H1 (cell line): Measurements from ENCODE around the gene IFIT1. TPM values are rescaled to one million over a fixed set of nuclear protein-coding genes. Genes with fewer than 3 reads are reported as not detected.

Experiments
- CTCF ChIA-PET: fragments of 300-600 bp; sonication (Branson Sonifier 250); formaldehyde crosslinking; loops from one replicate; lab custom pipeline; 2021; ENCODE audit not compliant: partially characterized antibody; lab: Charles Lee
- POLR2A ChIA-PET: fragments of 300-600 bp; sonication (Branson Sonifier 250); formaldehyde crosslinking; loops from one replicate; lab custom pipeline; 2021; ENCODE audit warnings: inconsistent platforms; ENCODE audit not compliant: partially characterized antibody; lab: Charles Lee
- DNase-seq, 2 experiments: peaks; one replicate each; pipeline versions ENCODE4 v3.0.0 to v3.0.0-alpha.2; 2010 to 2022; ENCODE audit warnings: low spot score in 2 of 2, low read depth in 1 of 2, mixed read lengths in 1 of 2
- FAIRE-seq: peaks from 2 replicates; lab custom pipeline; 2011; peaks lifted over from hg19 to GRCh38; lab: Jason Lieb, UNC
- H2AFZ ChIP-seq: 2 replicates; pipeline ENCODE4 v1.8.1; 2012; ENCODE audit warnings: low read length, inconsistent platforms
- H2AK5ac ChIP-seq: 2 replicates; pipeline ENCODE4 v1.6.1; 2013; ENCODE audit warnings: low read depth, low read length
- H2BK120ac ChIP-seq: replicated peaks from 2 replicates; pipeline ENCODE3; 2013; ENCODE audit warnings: low read depth, low read length, inconsistent platforms
- H2BK12ac ChIP-seq: 2 replicates; pipeline ENCODE4 v1.6.1; 2013; ENCODE audit warnings: low read depth, low read length
- H2BK15ac ChIP-seq: 2 replicates; pipeline ENCODE4 v1.6.1; 2013; ENCODE audit warnings: low read length
- H2BK20ac ChIP-seq: 2 replicates; pipeline ENCODE4 v1.6.1; 2013; ENCODE audit warnings: low read length
- H2BK5ac ChIP-seq: 2 replicates; pipeline ENCODE4 v1.6.1; 2013; ENCODE audit warnings: low read depth, low read length
- H3K14ac ChIP-seq: 2 replicates; pipeline ENCODE4 v1.6.1; 2013; ENCODE audit warnings: inconsistent platforms; ENCODE audit not compliant: insufficient read length
- H3K18ac ChIP-seq: 2 replicates; pipeline ENCODE4 v1.6.1; 2013; ENCODE audit warnings: low read length; ENCODE audit errors: extremely low read depth
- H3K23ac ChIP-seq: 2 replicates; pipeline ENCODE4 v1.6.1; 2013; ENCODE audit warnings: inconsistent platforms; ENCODE audit not compliant: insufficient read length
- H3K23me2 ChIP-seq: 2 replicates; pipeline ENCODE4 v1.6.1; 2013; ENCODE audit warnings: low read depth, low read length
- H3K27ac ChIP-seq: 2 replicates; pipeline ENCODE4 v1.6.1; 2011; ENCODE audit warnings: low read depth, low read length, inconsistent platforms
- H3K27me3 ChIP-seq, 4 experiments: replicated peaks in 1 of 4; 1 replicate in 1 of 4; 2 replicates in 3 of 4; pipeline versions ENCODE4 v1.6.1 to v1.8.1; 2011 to 2013; ENCODE audit warnings: low read length in 3 of 4, mild to moderate bottlenecking in 3 of 4, inconsistent platforms in 2 of 4, mixed read lengths in 2 of 4, moderate library complexity in 1 of 4; ENCODE audit not compliant: control insufficient read depth in 3 of 4, insufficient read depth in 3 of 4; ENCODE audit errors: extremely low read depth in 1 of 4
- H3K36me3 ChIP-seq, 4 experiments: 2 replicates each; pipeline versions ENCODE4 v1.6.1 to v1.8.1; 2011 to 2013; ENCODE audit warnings: mild to moderate bottlenecking in 4 of 4, low read length in 3 of 4, moderate library complexity in 2 of 4, control low read depth in 1 of 4, inconsistent platforms in 1 of 4; ENCODE audit not compliant: insufficient read depth in 4 of 4, control insufficient read depth in 2 of 4
- H3K4ac ChIP-seq: replicated peaks from 2 replicates; pipeline ENCODE3; 2013; ENCODE audit warnings: low read length, low read depth, mixed read lengths, inconsistent platforms; ENCODE audit not compliant: insufficient read length
- H3K4me1 ChIP-seq, 4 experiments: replicated peaks in 1 of 4; 1 replicate in 1 of 4; 2 replicates in 3 of 4; pipeline versions ENCODE4 v1.6.1 to v1.8.1; 2011 to 2013; ENCODE audit warnings: low read length in 3 of 4, inconsistent platforms in 2 of 4, mixed read lengths in 1 of 4; ENCODE audit not compliant: insufficient read depth in 4 of 4, control insufficient read depth in 3 of 4
- H3K4me2 ChIP-seq, 2 experiments: 2 replicates each; pipeline versions ENCODE4 v1.6.1 to v1.8.1; 2011 to 2013; ENCODE audit warnings: low read depth in 2 of 2, low read length in 2 of 2, control low read depth in 1 of 2, inconsistent platforms in 1 of 2, mild to moderate bottlenecking in 1 of 2; ENCODE audit not compliant: insufficient read depth in 1 of 2
- H3K4me3 ChIP-seq, 4 experiments: fragments of 200-600, 300-600 bp in 1 of 4; sonication (generic), shearing (Covaris generic), sonication (Bioruptor Twin) in 1 of 4; 2 replicates each; pipeline versions ENCODE4 v1.5.1 to v1.8.1; 2011 to 2016; ENCODE audit warnings: low read length in 4 of 4, low read depth in 3 of 4, control low read depth in 2 of 4, inconsistent platforms in 2 of 4, mild to moderate bottlenecking in 2 of 4, mixed read lengths in 1 of 4, moderate library complexity in 1 of 4; ENCODE audit not compliant: insufficient read depth in 2 of 4; ENCODE audit errors: extremely low read depth in 1 of 4
- H3K56ac ChIP-seq: replicated peaks from 2 replicates; pipeline ENCODE3; 2013; ENCODE audit warnings: low read depth, mild to moderate bottlenecking, mixed read lengths, low read length, inconsistent platforms; ENCODE audit not compliant: insufficient read length
- H3K79me1 ChIP-seq: 2 replicates; pipeline ENCODE4 v1.6.1; 2013; ENCODE audit warnings: low read depth, low read length, control low read depth
- H3K79me2 ChIP-seq, 2 experiments: 2 replicates each; pipeline versions ENCODE4 v1.6.1 to v1.8.1; 2012 to 2013; ENCODE audit warnings: low read length in 2 of 2, mild to moderate bottlenecking in 2 of 2, inconsistent platforms in 1 of 2; ENCODE audit not compliant: insufficient read depth in 2 of 2, control insufficient read depth in 1 of 2
- H3K9ac ChIP-seq, 4 experiments: replicated peaks in 1 of 4; 1 replicate in 1 of 4; 2 replicates in 3 of 4; pipeline versions ENCODE4 v1.6.1 to v1.8.1; 2011 to 2013; ENCODE audit warnings: low read depth in 3 of 4, low read length in 3 of 4, control low read depth in 2 of 4, mild to moderate bottlenecking in 2 of 4, moderate library complexity in 2 of 4, inconsistent platforms in 1 of 4; ENCODE audit errors: extremely low read depth in 1 of 4
- H3K9me3 ChIP-seq, 2 experiments: 2 replicates each; pipeline versions ENCODE4 v1.6.1 to v1.8.1; 2012 to 2013; ENCODE audit warnings: mild to moderate bottlenecking in 2 of 2, moderate library complexity in 2 of 2, control low read depth in 1 of 2, inconsistent platforms in 1 of 2, low read depth in 1 of 2, low read length in 1 of 2, mixed read lengths in 1 of 2; ENCODE audit not compliant: insufficient read depth in 2 of 2
- H4K20me1 ChIP-seq, 2 experiments: replicated peaks in 1 of 2; 2 replicates each; pipeline versions ENCODE3 to v1.8.1; 2011 to 2013; ENCODE audit warnings: inconsistent platforms in 2 of 2, low read length in 2 of 2, mild to moderate bottlenecking in 1 of 2; ENCODE audit not compliant: insufficient read depth in 2 of 2, control insufficient read depth in 1 of 2
- H4K5ac ChIP-seq: 2 replicates; pipeline ENCODE4 v1.6.1; 2013; ENCODE audit warnings: low read length, low read depth, mixed read lengths, inconsistent platforms; ENCODE audit not compliant: insufficient read length
- H4K8ac ChIP-seq: 2 replicates; pipeline ENCODE4 v1.8.0; 2013; ENCODE audit warnings: mild to moderate bottlenecking, moderate library complexity, low read length, inconsistent platforms; ENCODE audit not compliant: insufficient read depth; ENCODE audit errors: extremely low read depth
- H4K91ac ChIP-seq: replicated peaks from 2 replicates; pipeline ENCODE3; 2013; ENCODE audit warnings: low read length, mixed read lengths, inconsistent platforms; ENCODE audit not compliant: insufficient read length
- CHD1 ChIP-seq: IDR thresholded peaks from 2 replicates; pipeline ENCODE4 v1.6.1; 2012; ENCODE audit warnings: low read depth, low read length, improper control_type of control experiment
- PHF8 ChIP-seq: fragments of 200-600 bp; sonication (generic); conservative IDR thresholded peaks from 2 replicates; pipeline ENCODE4 v1.7.1; 2012; ENCODE audit warnings: low read depth, mild to moderate bottlenecking, inconsistent platforms, low read length, moderate library complexity
- SIRT6 ChIP-seq: IDR thresholded peaks from one replicate; pipeline ENCODE4 v1.7.1; 2012; ENCODE audit warnings: low read length, inconsistent platforms
- WGBS, 2 experiments: shearing (Covaris generic) in 1 of 2; methylation state at CpG; one replicate each; pipeline versions ENCODE4 v1.1.6 to v1.1.7; 2013 to 2015; ENCODE audit warnings: low lambda C conversion rate in 2 of 2, mixed read lengths in 2 of 2, inconsistent platforms in 1 of 2, low coverage in 1 of 2, missing lambda C conversion rate in 1 of 2; ENCODE audit not compliant: insufficient replicate concordance in 2 of 2, insufficient coverage in 1 of 2, insufficient read length in 1 of 2; ENCODE audit errors: extremely low coverage in 1 of 2, missing lambda C conversion rate in 1 of 2; 5-methylcytosine and 5-hydroxymethylcytosine counted together
- polyA plus RNA-seq, 7 experiments: library from polyadenylated mRNA; depleted of rRNA in 3 of 7; stranded (reverse) in 5 of 7; unstranded in 2 of 7; fragments of >200 nt in 5 of 7; fragments of 200-250 nt in 2 of 7; gene quantifications; 1 replicate in 5 of 7; 2 replicates in 1 of 7; 4 replicates in 1 of 7; pipeline versions ENCODE4 v1.2.1 to v1.2.3, GENCODE V29; 2011 to 2013; ENCODE audit warnings: missing spikeins in 2 of 7, mixed read lengths in 2 of 7
- total RNA-seq: library from RNA; stranded (reverse); fragmentation: NEBNext Ultra II Directional; extraction: Animal tissue kit (Norgen Biotek cat#: 25700); gene quantifications from 2 replicates; pipeline ENCODE4 v1.2.1, GENCODE V29; 2021

The IFIT1 gene
- total and polyA plus RNA-seq, 2 of the 8 experiments (the other 6 are each of a cell fraction or from before 2014, with no cell fraction given), result 0.94 to 1.5 TPM

- Histone ChIP-seq H4K91ac (no peak overlapping the region), H3K4me2 (no peak overlapping the region), H3K9me3 (no peaks in the 10 kb centered on the region), H3K36me3 (no peaks in the 10 kb centered on the region), H3K4ac (no peak overlapping the region), H2AK5ac (no peak overlapping the region), H2BK15ac (no peak overlapping the region), H2BK12ac (no peak overlapping the region; the same call in 1 of the 2 replicates), H3K56ac (no peak overlapping the region), H3K4me3 (no peak overlapping the region), H4K5ac (no peak overlapping the region), H2AFZ (no peak overlapping the region), H3K14ac (no peak overlapping the region), H3K4me1 (peaks cover 0 to 4% (median 0%) of the 10 kb centered on the region in 4 experiments; a peak in 2 of 7 replicates), H3K23ac (no peak overlapping the region), H2BK5ac (no peak overlapping the region), H3K27me3 (no peaks in the 10 kb centered on the region), H3K23me2 (no peaks in the 10 kb centered on the region; the same call in 1 of the 2 replicates), H3K9ac (no peak overlapping the region), H2BK120ac (no peak overlapping the region), H4K20me1 (no peaks in the 10 kb centered on the region), H3K18ac (no peak overlapping the region), H3K79me1 (no peaks in the 10 kb centered on the region), H3K79me2 (no peaks in the 10 kb centered on the region), H2BK20ac (no peak overlapping the region), H3K27ac (no peak overlapping the region), H4K8ac (no peak overlapping the region)
- WGBS, 2 experiments, result 92% methylated on average over 1 of the region's 1 CpG; no CpG with 5 or more reads in 1 of the 2 experiments
- TF ChIP-seq SIRT6 (no peak), CHD1 (no peak), PHF8 (no peak)
- FAIRE-seq (no peak), DNase-seq (no peak)
- POLR2A ChIA-PET, result no interaction called here
- CTCF ChIA-PET, result interaction anchor here (1.7 kb wide), 1 partner anchor 13 kb away, joined by 11 read pairs; no protein-coding TSS in a partner anchor
Observed at GRCh38 chr10:89382757-89383156, 9.7 kb upstream of the IFIT1 start.
